Midbrain (tissue), 1 donor: ENCODE data around the gene TSPAN9.

Source experiments
- DNase-seq: peaks from one replicate; lab custom pipeline; 2025; lab: John Stamatoyannopoulos, UW

Gene TSPAN9

GRCh38 chr12:3164454-3165077 is 87.4 kb downstream of the TSPAN9 start:
- no peak for DNase-seq

DNA sequence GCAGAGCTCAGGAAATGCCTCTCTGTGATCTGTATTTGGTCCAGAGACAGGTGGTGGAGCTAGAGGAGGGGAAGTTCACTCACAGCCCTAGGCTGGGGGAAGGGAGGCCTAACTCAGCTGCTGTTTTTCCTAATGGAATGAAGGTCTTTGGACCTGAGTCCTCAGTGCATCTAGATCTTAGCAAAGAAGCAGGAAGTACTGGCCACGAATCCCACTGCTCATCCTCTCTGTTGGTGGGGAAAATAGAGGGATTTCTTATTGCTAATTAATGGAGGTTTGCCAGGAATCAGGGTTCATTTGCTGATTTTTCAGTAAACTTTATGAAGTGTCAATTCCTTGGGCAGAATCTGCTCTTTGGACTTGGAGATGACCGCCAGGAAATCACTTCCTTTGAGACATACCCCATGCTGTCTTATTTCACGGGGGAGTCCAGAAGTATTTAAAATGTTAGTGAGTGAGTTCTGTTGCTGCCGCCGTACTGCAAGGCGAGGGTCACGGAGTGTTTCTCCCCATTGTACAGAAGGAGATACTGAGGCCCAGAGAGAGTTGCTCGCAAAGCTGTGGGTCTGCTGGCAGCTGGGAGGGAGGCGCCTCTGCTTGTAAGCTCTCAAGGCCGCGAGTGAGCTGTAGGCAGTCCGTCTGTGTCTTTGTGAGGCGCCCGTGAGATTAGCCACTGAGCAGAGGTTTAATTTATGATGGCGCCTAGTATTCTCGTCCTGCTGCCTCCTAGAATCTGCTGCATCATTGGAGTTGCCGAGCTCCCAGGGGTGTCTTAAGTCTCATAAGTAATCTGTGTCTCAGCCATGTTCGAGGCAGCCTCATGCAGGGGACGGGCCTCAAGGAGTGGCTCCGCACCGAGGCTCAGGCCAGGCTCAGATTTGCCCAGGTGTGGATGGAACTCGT is 88.2 kb downstream of the TSPAN9 start:
- DNase-seq = no peak

DNA sequence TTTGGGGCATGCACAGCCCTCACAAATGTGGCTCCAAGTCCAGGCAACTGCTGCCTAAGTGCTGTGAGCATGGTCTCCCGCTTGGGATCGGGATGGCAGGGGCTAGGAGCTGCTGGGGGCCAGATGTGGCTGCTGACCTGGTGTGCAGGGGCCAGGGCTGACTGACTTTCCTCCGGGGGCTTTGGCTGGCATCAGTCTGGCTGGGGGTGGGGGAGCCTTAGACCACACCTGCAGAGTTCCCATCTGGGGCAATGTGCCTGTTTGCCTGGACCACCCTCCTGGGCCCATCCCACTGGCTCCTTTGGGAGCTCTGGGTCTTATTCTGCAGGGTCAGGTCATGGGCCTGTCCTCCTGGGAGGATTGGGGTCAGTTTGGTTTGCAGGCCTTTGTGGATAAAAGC is 90.5 kb downstream of the TSPAN9 start:
- DNase-seq = no peak

DNA sequence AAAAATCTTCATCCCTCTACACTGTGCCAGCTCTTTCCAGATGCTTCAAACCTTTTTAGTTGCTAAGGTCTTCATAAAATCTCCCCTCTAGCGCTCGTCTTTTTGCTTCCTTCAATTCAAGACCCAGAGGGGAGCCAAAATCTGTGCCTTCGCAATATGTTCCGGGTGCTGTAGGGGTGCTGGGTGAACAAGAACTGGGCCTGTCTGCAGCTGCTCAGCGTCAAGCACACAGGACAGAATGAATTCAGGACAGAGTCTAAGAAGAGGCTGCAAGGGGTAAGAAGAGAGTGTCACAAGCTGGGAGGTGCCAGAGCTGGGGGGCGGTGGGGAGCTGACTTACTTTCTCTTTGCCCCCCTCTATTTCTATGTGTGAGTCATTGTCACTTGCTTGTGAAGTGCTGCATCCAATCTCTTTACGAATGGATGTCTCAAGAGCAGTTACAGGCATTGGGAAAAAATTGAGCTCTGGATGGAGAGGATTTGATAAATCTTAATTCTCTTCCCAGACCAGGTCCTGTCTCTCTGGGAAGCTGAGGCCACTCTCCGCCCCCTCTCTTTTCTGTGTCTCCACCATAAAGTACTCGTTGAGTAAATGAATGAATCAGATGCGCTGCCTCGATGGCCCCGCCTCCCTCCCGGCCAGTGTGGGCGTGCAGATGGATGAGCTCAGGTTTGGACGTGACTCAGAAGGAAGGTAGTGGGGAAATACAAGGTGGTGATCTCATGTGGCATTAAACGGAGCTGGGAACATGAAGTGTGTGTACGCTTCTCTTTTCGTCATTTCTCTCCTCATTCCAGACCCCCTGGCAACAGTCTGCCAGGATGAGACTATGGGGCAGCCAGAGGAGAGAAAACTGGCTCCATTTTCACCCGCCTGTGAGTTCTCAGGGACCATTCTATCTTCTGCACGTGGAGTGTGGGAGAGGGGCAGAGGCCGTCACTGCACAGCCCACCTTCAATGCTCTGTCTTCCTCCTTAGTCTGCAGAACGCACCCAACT is 91.3 kb downstream of the TSPAN9 start:
- no peak for DNase-seq

DNA sequence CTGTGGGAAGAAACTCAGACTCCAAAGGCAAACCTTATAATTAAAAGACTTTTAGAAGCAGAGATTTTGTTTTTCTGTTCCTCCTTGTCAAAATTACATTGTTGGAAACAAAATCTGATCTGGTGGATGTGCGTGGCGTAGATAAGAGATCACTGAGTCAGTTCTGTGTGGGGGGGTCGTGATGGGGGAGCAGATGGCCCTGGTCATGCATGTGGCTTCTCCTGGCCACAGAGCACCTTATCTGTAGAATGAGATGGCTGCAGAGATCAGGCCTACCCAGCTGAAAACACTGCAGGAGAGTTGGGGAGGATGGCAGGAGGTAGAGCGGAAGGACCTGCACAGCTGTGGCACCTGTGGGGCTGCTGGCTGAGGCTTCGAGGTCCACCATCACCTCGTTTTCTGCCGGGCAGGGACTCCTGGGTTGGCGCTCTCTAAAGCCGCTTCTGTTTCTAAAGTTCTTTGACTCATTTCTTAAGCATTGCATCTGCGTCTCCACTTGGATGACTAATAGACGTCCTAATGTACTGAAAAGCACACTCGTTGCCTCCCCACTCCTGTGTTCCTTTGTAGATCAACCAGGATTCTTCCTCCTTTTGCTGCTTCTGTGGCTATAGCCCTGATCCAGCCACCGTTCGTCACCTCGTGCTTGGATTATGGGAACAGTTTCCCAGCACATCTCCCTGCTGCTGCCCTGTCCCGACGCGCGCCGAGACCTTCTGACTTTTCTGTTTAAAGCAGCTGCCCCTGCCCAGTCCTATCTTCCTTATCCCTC is 93.4 kb downstream of the TSPAN9 start:
- no peak for DNase-seq

DNA sequence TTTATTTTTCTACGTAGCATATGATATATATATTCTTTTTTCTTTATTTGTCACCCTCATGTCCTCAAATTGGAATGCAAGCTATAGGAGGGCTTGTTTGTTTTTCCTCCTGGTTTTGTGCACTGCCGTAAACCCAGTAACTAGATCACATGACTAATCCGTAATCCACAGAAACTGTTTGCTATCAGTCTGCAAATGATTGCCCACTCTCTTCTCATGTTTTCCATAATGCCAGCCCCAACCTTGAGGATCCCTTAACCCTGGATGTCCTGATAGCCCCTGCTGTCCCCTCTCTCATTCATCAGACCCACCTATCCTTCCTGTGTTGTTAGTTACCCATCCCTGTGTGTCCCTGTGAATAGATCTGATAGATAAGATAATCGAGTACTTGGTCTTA is 94.0 kb downstream of the TSPAN9 start:
- DNase-seq = no peak

DNA sequence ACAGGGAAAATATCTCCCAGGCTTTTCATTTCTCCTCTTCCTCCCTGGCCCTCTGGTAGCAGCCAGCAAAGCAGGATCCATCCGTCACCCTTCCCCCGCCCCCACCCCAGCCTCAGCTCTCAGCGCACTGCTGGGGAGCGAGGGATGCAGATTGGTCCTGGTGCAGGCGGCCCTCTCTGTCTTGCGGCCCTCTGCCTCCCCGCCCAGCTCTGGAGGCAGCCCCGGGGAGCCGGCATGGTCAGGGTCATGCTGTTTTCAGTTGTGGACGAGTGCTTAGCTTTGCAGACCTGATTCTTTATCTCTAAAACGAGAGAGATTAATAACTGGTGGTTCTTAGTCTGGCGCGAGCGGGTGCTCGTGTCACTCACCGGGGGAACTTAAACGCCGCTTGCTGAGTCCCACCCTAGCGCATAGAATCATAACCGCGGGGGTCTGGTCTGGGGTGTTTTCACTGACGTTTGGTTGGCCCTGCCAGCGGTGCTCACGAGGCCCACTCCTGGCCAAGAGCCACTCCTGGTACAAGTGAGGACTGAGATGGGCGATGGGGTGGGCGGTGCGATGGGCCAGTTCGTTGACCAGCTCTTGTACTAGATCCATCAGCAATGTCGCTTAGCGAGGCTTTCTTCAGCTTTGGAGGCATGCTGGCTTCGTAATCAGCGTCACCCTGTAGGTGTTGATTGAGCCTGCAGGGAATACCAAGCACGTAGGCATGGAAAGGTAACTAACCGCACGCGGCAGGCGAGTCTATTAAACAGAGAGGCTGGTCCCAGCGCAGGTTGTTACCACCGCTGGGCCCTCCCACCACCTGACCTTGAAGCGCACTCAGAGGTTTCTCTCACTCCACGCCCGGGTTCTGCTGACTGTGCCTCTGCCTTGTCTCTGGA is 95.2 kb downstream of the TSPAN9 start:
- no peak for DNase-seq

- DNase-seq = no peak
Measured at GRCh38 chr12:3173008-3173553, 95.9 kb downstream of the TSPAN9 start.

GRCh38 chr12:3173912-3174311 is 96.7 kb downstream of the TSPAN9 start:
- DNase-seq = no peak

DNA sequence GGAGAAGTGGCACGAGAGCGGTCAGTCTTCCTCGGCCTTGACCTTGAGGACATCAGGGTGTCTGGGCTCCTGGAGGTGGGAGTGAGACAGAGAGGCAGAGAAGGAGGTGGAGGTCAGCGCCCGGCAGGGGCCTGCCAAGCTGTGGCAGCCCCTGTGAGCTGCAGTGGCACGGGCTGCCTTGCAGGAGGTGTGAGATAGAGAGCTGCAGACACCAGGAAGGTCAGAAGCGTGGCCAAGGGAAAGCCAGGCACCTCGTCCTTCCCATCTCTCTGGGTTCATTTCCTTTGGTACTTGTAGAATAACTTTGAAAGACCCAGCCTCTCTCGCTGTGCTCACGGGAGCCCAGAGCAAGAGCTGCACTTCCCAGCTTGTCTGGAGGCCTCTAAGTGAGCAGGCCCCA is 98.1 kb downstream of the TSPAN9 start:
- no peak for DNase-seq

DNA sequence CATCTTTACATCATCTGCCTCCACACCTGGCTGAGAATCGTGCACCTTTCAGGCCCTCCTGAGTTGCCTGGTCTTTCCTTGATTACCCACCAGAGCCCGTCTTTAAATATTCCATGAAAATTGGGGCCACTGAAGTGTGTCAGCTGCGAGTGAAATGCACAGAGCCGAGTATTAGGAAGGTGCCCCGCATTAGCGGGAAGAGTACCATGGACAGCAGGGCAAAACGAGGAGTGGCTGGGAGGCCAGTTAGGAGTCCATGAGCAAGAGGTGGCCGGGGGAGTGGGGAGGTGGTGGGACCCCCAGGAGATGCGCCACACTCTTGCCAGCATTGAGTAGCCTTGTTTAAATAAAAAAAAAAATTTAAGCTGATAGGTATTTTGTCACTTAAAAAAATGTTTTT is 99.6 kb downstream of the TSPAN9 start:
- DNase-seq = no peak

GRCh38 chr12:3177778-3178425 is 100.7 kb downstream of the TSPAN9 start:
- DNase-seq = no peak

DNA sequence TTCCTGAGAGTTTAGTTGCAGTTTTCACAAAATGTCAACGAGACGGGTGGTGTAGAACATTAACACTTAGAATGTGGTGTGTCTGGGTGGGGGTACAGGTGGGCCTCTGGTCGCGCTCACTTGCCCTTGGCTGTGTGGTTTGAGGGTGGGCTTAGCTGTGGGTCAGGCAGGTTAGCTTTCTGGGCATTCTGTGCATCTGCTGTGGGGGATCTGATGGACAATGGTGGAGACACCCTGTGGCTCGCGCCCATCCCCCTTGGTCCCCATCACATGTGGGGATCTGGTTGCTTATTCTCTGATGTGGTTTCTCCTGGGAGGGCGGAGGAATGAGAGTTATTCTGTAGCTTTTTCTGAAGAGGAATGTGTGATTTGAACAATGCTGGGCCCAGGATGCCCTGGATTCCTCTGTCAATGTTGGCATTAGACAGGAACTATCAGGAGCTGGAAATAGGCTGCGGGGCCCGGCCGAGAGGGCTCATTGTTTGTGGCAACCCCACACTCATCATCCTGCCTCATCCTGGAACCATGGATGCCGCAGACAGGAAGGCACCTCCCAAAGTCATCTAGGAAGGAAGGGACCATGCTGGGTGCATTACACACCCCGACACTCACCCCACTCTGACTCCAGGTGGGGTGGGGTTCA is 101.6 kb downstream of the TSPAN9 start:
- no peak for DNase-seq

- no peak for DNase-seq
Measured at GRCh38 chr12:3179731-3180130, 102.6 kb downstream of the TSPAN9 start.

- no peak for DNase-seq
Measured at GRCh38 chr12:3182426-3182825, 105.2 kb downstream of the TSPAN9 start.

GRCh38 chr12:3184485-3184884 is 107.3 kb downstream of the TSPAN9 start:
- DNase-seq = no peak

GRCh38 chr12:3185260-3185870 is 108.2 kb downstream of the TSPAN9 start:
- DNase-seq = no peak

DNA sequence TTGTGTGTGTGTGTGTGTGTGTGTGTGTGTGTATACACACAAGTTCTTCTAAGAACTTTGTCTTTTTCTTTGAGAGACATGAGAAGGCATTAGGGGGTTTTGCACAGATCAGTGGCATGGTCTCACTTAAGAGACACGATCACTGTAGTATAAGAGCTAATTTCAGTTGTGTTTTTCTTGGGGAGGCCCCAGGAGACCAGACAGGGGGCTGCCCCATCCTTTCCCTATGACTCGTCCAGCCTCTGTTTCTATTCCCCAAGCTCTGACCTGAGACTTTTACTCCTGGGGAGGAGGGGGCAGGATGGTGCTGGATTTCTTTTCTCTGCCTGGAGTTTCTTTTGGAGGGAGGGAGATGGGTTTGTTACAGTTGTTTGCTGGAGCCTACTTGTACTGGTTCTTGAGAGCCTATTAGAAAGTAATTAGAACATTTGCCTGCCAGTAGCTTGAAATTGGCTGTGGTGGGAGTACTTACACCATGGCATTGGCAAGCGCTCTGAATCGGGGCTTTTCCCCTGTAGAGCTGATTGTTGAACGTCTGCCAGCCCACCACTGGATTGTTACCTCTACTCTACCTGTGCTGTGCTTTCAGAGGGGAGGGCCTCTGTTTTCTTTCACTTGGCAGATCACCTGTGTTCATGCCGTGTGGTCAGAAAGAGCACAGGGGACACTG is 109.5 kb downstream of the TSPAN9 start:
- no peak for DNase-seq
